Stomach (tissue), 9 donors: ENCODE data around the gene ATP5ME. TPM values are rescaled to one million over a fixed set of nuclear protein-coding genes. Genes with fewer than 3 reads are reported as not detected.

Experiments
- DNase-seq, 2 donors: peaks; one replicate each; pipeline versions ENCODE4 v3.0.0 to v3.0.0-alpha.2; 2013 to 2019
- H3K27ac ChIP-seq, 5 donors: fragments of 200-600 bp in 4 of 5; sonication (generic) in 4 of 5; one replicate each; pipeline ENCODE4 v1.5.1; 2013 to 2019; ENCODE audit warnings: mild to moderate bottlenecking in 1 of 5, moderate library complexity in 1 of 5
- H3K27me3 ChIP-seq, 3 donors: fragments of 200-600 bp; sonication (generic); one replicate each; pipeline ENCODE4 v1.5.1; 2017 to 2019; ENCODE audit warnings: mixed run types in 1 of 3
- H3K36me3 ChIP-seq, 4 donors: fragments of 200-600 bp; sonication (generic); 1 replicate in 3 of 4; 2 replicates in 1 of 4; pipeline ENCODE4 v1.5.1; 2016 to 2019
- H3K4me1 ChIP-seq, 4 donors: fragments of 200-600 bp; sonication (generic); one replicate each; pipeline ENCODE4 v1.5.1; 2016 to 2019
- H3K4me3 ChIP-seq, 4 donors: fragments of 200-600 bp; sonication (generic) in 3 of 4; one replicate each; pipeline ENCODE4 v1.5.1; 2016 to 2019; ENCODE audit warnings: mild to moderate bottlenecking in 1 of 4
- H3K9me3 ChIP-seq, 4 donors: fragments of 200-600 bp; sonication (generic); one replicate each; pipeline ENCODE4 v1.5.1; 2016 to 2019
- EP300 ChIP-seq: sonication (generic); formaldehyde crosslinking; IDR thresholded peaks from one replicate; pipeline ENCODE4 v1.6.1; 2017; ENCODE audit warnings: antibody characterized with exemption
- POLR2A ChIP-seq, 4 donors: fragments of 450-650 bp; IDR thresholded peaks; one replicate each; pipeline ENCODE4 v1.6.1; 2016; ENCODE audit warnings: antibody characterized with exemption in 4 of 4, control low read depth in 2 of 4, mild to moderate bottlenecking in 1 of 4, moderate library complexity in 1 of 4
- POLR2AphosphoS5 ChIP-seq, 3 donors: sonication (generic); formaldehyde crosslinking; IDR thresholded peaks; one replicate each; pipeline ENCODE4 v1.6.1; 2016; ENCODE audit warnings: antibody characterized with exemption in 3 of 3
- WGBS, 5 donors: extraction: QIAGEN DNeasy Blood & Tissue Kit in 3 of 5; methylation state at CpG; one replicate each; pipeline versions ENCODE4 v1.1.5 to v1.1.7; 2013 to 2018; 5-methylcytosine and 5-hydroxymethylcytosine counted together
- intact Hi-C: fragments of 100-400 bp; cut with DNase I; formaldehyde crosslinking; loops from one replicate; pipeline ENCODE4 v1.15.1; 2023; ENCODE audit warnings: low total_unique reads
- polyA plus RNA-seq, 3 donors: library from polyadenylated mRNA; stranded (reverse); fragments of 200-250 nt; gene quantifications; one replicate each; pipeline ENCODE4 v1.2.3, GENCODE V29; 2013
- total RNA-seq, 5 donors: library from RNA; depleted of rRNA; stranded (reverse); fragments of >200 nt; gene quantifications; one replicate each; pipeline versions ENCODE4 v1.1.0 to v1.2.3, GENCODE V29; 2014 to 2016
- TF ChIP-seq, protein P1 (sequence below), 7 experiments: fragments of 450-650 bp in 4 of 7; fragments of 200-600 bp in 3 of 7; sonication (generic) in 3 of 7; IDR thresholded peaks; one replicate each; pipeline ENCODE4 v1.5.1; 2016 to 2019; ENCODE audit warnings: antibody characterized with exemption in 7 of 7, control low read depth in 2 of 7, mild to moderate bottlenecking in 1 of 7
- donor health status: healthy with polysubstance abuse.
- donor health status: Bipolar disorder and iron deficiency.
- donor health status: healthy.

Gene ATP5ME
- total and polyA plus RNA-seq, 8 donors: 8.0 to 876 (median 471) TPM

DNA sequence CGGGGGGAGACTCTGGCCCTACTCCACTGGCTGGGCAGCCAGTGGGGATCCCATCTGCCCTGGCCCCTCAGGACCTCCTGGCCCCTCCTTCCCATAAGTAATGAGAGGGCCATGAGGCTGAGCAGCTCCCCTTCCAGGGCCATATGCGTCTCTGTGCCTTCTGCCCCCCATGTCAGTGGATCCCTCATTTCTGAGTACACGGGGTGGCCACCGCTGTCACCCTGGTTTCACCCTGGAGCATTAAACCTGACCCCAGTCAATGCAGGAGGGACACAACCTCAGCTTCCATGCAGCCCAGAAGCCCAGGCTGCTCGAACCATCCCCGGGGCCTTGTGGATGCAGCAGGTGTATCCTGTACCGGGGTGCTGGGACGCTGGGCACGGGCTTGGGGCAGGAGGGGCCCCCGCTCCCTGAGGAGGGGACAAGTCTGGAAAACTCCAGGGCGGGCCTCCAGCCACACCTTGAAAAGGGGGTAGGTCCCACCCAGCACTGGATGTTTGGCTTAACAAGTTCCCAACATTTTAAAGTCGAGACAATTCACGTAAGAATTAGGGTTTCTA lies 24.2 kb downstream of the ATP5ME start:
- Histone ChIP-seq H3K4me3 (no peak overlapping the region), H3K4me1 (peaks cover 0 to 9% (median 0%) of the 10 kb centered on the region in 4 donors), H3K36me3 (no peaks in the 10 kb centered on the region), H3K27me3 (peaks cover 0 to 70% (median 28%) of the 10 kb centered on the region in 3 donors), H3K27ac (no peak overlapping the region), H3K9me3 (no peaks in the 10 kb centered on the region)
- no peak for DNase-seq
- TF ChIP-seq, protein P1, sequence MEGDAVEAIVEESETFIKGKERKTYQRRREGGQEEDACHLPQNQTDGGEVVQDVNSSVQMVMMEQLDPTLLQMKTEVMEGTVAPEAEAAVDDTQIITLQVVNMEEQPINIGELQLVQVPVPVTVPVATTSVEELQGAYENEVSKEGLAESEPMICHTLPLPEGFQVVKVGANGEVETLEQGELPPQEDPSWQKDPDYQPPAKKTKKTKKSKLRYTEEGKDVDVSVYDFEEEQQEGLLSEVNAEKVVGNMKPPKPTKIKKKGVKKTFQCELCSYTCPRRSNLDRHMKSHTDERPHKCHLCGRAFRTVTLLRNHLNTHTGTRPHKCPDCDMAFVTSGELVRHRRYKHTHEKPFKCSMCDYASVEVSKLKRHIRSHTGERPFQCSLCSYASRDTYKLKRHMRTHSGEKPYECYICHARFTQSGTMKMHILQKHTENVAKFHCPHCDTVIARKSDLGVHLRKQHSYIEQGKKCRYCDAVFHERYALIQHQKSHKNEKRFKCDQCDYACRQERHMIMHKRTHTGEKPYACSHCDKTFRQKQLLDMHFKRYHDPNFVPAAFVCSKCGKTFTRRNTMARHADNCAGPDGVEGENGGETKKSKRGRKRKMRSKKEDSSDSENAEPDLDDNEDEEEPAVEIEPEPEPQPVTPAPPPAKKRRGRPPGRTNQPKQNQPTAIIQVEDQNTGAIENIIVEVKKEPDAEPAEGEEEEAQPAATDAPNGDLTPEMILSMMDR (IDR thresholded peaks at IDR 0.05): no peak
- no peak for TF ChIP-seq POLR2AphosphoS5 (IDR thresholded peaks at IDR 0.05)
- no peak for TF ChIP-seq EP300
- TF ChIP-seq POLR2A (IDR thresholded peaks at IDR 0.05): no peak
- 77 to 92% (median 88%) methylated on average over 6 to 13 of the region's 13 CpGs for WGBS, 5 donors
- intact Hi-C loops: no loop called here

DNA sequence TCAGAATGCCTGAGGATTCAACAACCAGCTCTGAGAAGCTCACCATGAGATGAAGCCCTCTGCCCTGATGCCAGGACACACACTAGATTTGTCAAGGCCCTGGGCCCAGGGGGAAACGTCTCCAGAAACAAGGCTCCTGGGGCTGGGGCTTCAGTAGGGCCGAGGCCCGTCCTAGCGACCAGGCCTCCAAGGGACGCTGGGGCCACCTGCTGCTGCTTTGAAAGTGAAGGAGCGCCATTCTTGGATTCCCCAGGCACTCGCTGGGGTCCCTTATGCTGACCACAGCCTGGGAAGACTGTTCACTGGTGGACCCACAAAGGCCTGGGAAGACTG lies 24.8 kb downstream of the ATP5ME start:
- WGBS, 5 donors: 80 to 98% (median 92%) methylated on average over 6 to 7 of the region's 7 CpGs
- intact Hi-C loops: no loop called here
- peaks cover 0 to 66% (median 27%) of the 10 kb centered on the region in 3 donors for H3K27me3 ChIP-seq

DNA sequence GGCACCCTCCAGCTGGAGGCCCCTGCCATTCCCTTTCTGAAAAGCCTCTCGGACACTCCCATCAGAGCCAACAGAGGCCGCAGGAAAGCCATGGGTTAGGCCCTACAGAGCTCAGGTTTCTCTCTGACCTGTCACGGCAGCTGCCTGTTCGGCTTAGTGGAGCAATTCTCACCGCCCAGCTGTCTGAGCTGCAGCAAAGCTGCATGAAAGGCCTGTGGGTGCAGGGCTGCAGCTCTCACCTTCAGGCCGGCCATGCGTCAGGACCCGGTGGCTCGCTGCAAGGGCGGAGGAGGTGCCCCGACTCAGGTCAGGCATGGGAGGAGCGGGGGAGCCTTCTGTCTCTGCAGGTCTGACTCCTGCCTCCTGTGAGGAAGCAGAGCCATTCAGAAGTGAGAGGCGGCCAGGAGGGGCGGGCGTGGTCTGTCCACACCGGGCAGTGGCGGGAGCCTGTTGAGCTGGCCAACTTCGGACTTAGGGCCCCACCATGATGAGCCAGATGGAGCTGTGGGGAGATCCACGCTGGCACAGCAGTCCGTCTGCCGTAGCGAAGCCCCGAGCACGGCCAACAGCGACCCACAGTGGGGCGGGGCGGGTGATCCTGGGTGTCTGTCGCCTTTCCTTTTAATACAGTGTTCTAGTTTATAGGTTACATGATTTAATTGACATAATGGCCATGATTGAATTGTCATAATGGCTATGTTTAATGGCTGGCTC lies 25.3 kb downstream of the ATP5ME start:
- Histone ChIP-seq H3K4me3 (no peak overlapping the region), H3K27me3 (peaks cover 0 to 66% (median 27%) of the 10 kb centered on the region in 3 donors), H3K4me1 (peaks cover 0 to 9% (median 0%) of the 10 kb centered on the region in 4 donors), H3K36me3 (no peaks in the 10 kb centered on the region), H3K9me3 (peaks cover 0 to 8% (median 0%) of the 10 kb centered on the region in 4 donors), H3K27ac (no peak overlapping the region)
- DNase-seq: no peak
- intact Hi-C loops: no loop called here
- TF ChIP-seq POLR2AphosphoS5 (IDR thresholded peaks at IDR 0.05) (no peak), POLR2A (IDR thresholded peaks at IDR 0.05) (no peak), EP300 (no peak)
- TF ChIP-seq, protein P1 (IDR thresholded peaks at IDR 0.05): no peak
- 53 to 82% (median 62%) methylated on average over 17 to 28 of the region's 28 CpGs for WGBS, 5 donors

More for the DNA sequence above, 24.8 kb downstream of the ATP5ME start:
- Histone ChIP-seq H3K9me3 (peaks cover 0 to 2% (median 0%) of the 10 kb centered on the region in 4 donors), H3K4me3 (no peak overlapping the region), H3K4me1 (peaks cover 0 to 9% (median 0%) of the 10 kb centered on the region in 4 donors), H3K36me3 (no peaks in the 10 kb centered on the region), H3K27ac (no peak overlapping the region)
- DNase-seq: no peak
- no peak for TF ChIP-seq POLR2A (IDR thresholded peaks at IDR 0.05)
- TF ChIP-seq, protein P1 (IDR thresholded peaks at IDR 0.05): no peak
- TF ChIP-seq POLR2AphosphoS5 (IDR thresholded peaks at IDR 0.05): no peak
- TF ChIP-seq EP300: no peak

DNA sequence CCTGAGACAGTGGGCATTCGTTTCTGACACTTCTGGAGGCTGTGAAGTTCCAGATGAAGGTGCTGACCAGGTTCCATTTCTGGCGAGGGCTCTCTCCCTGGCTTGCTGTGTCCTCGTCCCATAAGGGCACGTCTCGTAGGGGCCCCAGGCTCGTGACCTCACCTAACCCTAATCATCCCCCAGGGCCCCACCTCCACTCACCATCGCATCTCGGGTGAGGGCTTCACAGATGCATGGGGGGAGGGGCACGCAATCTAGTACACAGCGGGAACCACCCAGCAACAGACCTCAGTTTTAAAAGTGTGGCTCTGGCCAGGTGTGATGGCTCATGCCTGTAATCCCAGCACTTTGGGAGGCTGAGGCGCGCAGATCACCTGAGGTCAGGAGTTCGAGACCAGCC lies 26.6 kb downstream of the ATP5ME start:
- WGBS, 5 donors: 64 to 70% (median 67%) methylated on average over 12 to 13 of the region's 13 CpGs
- no peak for DNase-seq
- TF ChIP-seq, protein P1 (IDR thresholded peaks at IDR 0.05): no peak
- TF ChIP-seq POLR2AphosphoS5 (IDR thresholded peaks at IDR 0.05) (no peak), EP300 (no peak), POLR2A (IDR thresholded peaks at IDR 0.05) (no peak)
- Histone ChIP-seq H3K27me3 (peaks cover 0 to 58% (median 27%) of the 10 kb centered on the region in 3 donors), H3K27ac (no peak overlapping the region), H3K4me3 (no peak overlapping the region), H3K36me3 (no peaks in the 10 kb centered on the region), H3K9me3 (peaks cover 0 to 9% (median under 1%) of the 10 kb centered on the region in 4 donors), H3K4me1 (peaks cover 0 to 9% (median 0%) of the 10 kb centered on the region in 4 donors)
- intact Hi-C loops: no loop called here
